Measurements from ENCODE around the gene ORC3. TPM values are rescaled to one million over a fixed set of nuclear protein-coding genes. Genes with fewer than 3 reads are reported as not detected.
A peak's percentile ranks its signal among the peaks of the same experiment; 100 is the strongest.

The ORC3 gene
- total RNA-seq: 27.8 and 31.2 TPM in 2 replicates
- 33.7 TPM for total RNA-seq (2013)
- 15.4 and 16.1 TPM in 2 replicates for polyA plus RNA-seq
- 9.2 and 14.1 TPM in 2 replicates for polyA minus RNA-seq

DNA sequence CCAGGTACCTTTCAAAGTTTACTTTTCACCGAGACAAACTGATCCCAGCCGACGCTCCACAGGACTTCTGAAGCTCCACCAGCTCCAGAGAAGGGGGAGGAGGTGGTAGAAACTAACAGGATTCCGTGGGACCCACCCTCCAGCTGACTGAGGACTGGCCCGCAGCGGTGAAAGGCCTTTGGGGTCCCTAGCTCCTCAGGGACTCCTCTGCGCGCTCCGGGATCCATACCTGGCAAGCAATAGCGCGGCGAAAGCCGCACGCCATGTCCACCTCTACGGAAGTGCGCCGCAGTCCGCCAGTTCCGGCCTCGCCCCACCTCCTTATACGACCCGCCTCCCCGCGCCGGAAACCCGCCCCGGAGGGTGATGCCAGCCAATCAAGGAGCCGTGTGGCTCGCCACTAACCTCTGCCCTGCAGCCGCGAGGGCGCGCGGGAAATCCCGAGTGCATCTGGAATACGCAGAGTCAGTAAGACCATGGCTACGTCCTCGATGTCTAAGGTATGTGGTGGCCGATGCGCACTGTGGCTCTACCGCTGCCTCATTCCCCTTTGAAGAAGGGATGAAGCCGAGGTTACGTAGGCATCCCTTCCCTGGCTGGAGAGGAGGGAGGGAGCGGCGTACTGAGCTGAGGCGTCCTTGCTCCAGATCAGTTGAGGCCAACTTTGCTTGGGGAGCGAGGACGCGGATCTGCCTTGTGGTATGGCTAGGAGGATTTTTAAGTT lies at the start of gene ORC3, which contains the start of gene RARS2:
TSS of gene ORC3 (plus strand) at position 443 of the 724 bp plus-strand sequence. CDS start at position 477, 34 bp downstream.
TSS of gene RARS2 (minus strand) at position 295 of the 724 bp plus-strand sequence. CDS start at position 265, 30 bp downstream.
- Mint-ChIP-seq H3K4me1 (peaks cover 56% of the 10 kb centered on the region), H3K27me3 (no peaks in the 10 kb centered on the region), H3K4me3 (peak within 1 kb of the TSS; percentile 96), H3K9me3 (ENCODE audit: insufficient read depth) (no peaks in the 10 kb centered on the region), H3K27ac (peak within 1 kb of the TSS; percentile 88)
- H3K27ac ChIP-seq (ENCODE audit: low read length in 2 of 2): peak within 1 kb of the TSS; percentile 78 to 91
- H3K4me1 ChIP-seq (ENCODE audit: control insufficient read depth in 2 of 2, insufficient read depth in 2 of 2, low read length in 2 of 2): peaks cover 27 to 28% of the 10 kb centered on the region in 2 donors
- peak within 1 kb of the TSS; percentile 97 for H3K9ac ChIP-seq (ENCODE audit: low read length)
- ATAC-seq (ENCODE audit: low read depth) (peak; percentile 99), DNase-seq (peak; percentile 94)
- POLR2A ChIA-PET: interaction anchor here (1.0 kb wide), 2 partner anchors 112 to 117 kb away, joined by 3 to 4 read pairs; partner anchors contain the start of genes AKIRIN2 and SLC35A1
- H3K4me3 ChIP-seq (ENCODE audit: control extremely low read depth in 1 of 5, extremely low read depth in 1 of 5, insufficient read depth in 1 of 5, low read depth in 2 of 5, low read length in 4 of 5): peak within 1 kb of the TSS; percentile 74 to 100 (median 96)
- H3K79me2 ChIP-seq (ENCODE audit: control insufficient read depth, insufficient read depth, low read length): peaks cover 85% of the 10 kb centered on the region
- peaks cover 5% of the 10 kb centered on the region for H4K20me1 ChIP-seq (ENCODE audit: control insufficient read depth, insufficient read depth, low read length, poor library complexity, severe bottlenecking)
- WGBS (ENCODE audit: insufficient coverage): 2% methylated on average over 44 of the region's 49 CpGs
- no peaks in the 10 kb centered on the region for H3K9me3 ChIP-seq (ENCODE audit: control extremely low read depth in 1 of 3, control insufficient read depth in 2 of 3, insufficient read depth in 1 of 3, low read length in 2 of 3)
- CTCF ChIA-PET: interaction anchor here (0.8 to 1.3 kb wide), 3 partner anchors 117 to 648 kb away, joined by 3 to 4 read pairs (median 3); partner anchors contain the start of gene SLC35A1
- peak within 1 kb of the TSS; percentile 83 for H3K4me2 ChIP-seq (replicated peaks; ENCODE audit: low read depth, low read length, poor library complexity, severe bottlenecking)
- TF ChIP-seq, protein P1, sequence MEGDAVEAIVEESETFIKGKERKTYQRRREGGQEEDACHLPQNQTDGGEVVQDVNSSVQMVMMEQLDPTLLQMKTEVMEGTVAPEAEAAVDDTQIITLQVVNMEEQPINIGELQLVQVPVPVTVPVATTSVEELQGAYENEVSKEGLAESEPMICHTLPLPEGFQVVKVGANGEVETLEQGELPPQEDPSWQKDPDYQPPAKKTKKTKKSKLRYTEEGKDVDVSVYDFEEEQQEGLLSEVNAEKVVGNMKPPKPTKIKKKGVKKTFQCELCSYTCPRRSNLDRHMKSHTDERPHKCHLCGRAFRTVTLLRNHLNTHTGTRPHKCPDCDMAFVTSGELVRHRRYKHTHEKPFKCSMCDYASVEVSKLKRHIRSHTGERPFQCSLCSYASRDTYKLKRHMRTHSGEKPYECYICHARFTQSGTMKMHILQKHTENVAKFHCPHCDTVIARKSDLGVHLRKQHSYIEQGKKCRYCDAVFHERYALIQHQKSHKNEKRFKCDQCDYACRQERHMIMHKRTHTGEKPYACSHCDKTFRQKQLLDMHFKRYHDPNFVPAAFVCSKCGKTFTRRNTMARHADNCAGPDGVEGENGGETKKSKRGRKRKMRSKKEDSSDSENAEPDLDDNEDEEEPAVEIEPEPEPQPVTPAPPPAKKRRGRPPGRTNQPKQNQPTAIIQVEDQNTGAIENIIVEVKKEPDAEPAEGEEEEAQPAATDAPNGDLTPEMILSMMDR (IDR thresholded peaks at IDR 0.05): no peak
- no peak for TF ChIP-seq EZH2 (IDR thresholded peaks at IDR 0.05; ENCODE audit: borderline replicate concordance, insufficient read depth, low read depth, low read length, poor library complexity, severe bottlenecking)
- intact Hi-C loops (cut with micrococcal nuclease): loop anchor here (1.0 to 5.0 kb wide), 7 partner anchors 112 to 453 kb away; partner anchors contain the start of genes AKIRIN2, CFAP206, SLC35A1 and ZNF292
- peaks cover 0 to 2% of the 10 kb centered on the region in 2 experiments for H3K36me3 ChIP-seq (replicated peaks in 1 of 2; ENCODE audit: control extremely low read depth in 1 of 2, control insufficient read depth in 1 of 2, extremely low read depth in 1 of 2, insufficient read depth in 2 of 2, low read length in 1 of 2)
- no peaks in the 10 kb centered on the region for H3K27me3 ChIP-seq (replicated peaks in 1 of 4; ENCODE audit: control extremely low read depth in 1 of 4, control insufficient read depth in 3 of 4, insufficient read depth in 4 of 4, low read length in 3 of 4)
- H2AFZ ChIP-seq (ENCODE audit: insufficient read depth, low read depth, low read length, poor library complexity, severe bottlenecking): peak within 1 kb of the TSS; percentile 98
